GM23338 (cell line): ENCODE results near the gene DGKG. TPM values are rescaled to one million over a fixed set of nuclear protein-coding genes. Genes with fewer than 3 reads are reported as not detected.

Experiments
- ATAC-seq: fragments of 200-7000 bp; cut with Tn5 transposase; 3 replicates; pipeline ENCODE4 v1.9.1; 2020
- DNase-seq: peaks from one replicate; pipeline ENCODE4 v3.0.0-alpha.2; 2015; ENCODE audit warnings: low spot score
- H2AFZ ChIP-seq: fragments of 200-600 bp; sonication (generic); 2 replicates; pipeline ENCODE4 v1.8.0; 2016; ENCODE audit warnings: antibody characterized with exemption, mild to moderate bottlenecking, moderate library complexity
- H3F3A ChIP-seq: fragments of 200-600 bp; sonication (generic); replicated peaks from 2 replicates; pipeline ENCODE4 v1.8.0; 2017; ENCODE audit warnings: antibody characterized with exemption, mixed run types, low read depth
- H3K27ac ChIP-seq: fragments of 200-600 bp; sonication (generic); 2 replicates; pipeline ENCODE4 v1.6.1; 2016; ENCODE audit warnings: low read depth
- H3K27me3 ChIP-seq: fragments of 200-600 bp; sonication (generic); 2 replicates; pipeline ENCODE4 v1.8.0; 2016; ENCODE audit warnings: mild to moderate bottlenecking, mixed run types, moderate library complexity; ENCODE audit not compliant: insufficient read depth
- H3K36me3 ChIP-seq: fragments of 200-600 bp; sonication (generic); 2 replicates; pipeline ENCODE4 v1.8.0; 2016; ENCODE audit warnings: mild to moderate bottlenecking; ENCODE audit not compliant: insufficient read depth
- H3K4me1 ChIP-seq: fragments of 200-600 bp; sonication (generic); 2 replicates; pipeline ENCODE4 v1.8.0; 2016; ENCODE audit warnings: mild to moderate bottlenecking, moderate library complexity; ENCODE audit not compliant: insufficient read depth
- H3K4me2 ChIP-seq: fragments of 200-600 bp; sonication (generic); 2 replicates; pipeline ENCODE4 v1.7.1; 2017; ENCODE audit warnings: mixed run types
- H3K4me3 ChIP-seq: fragments of 200-600 bp; sonication (generic); 2 replicates; pipeline ENCODE4 v1.6.1; 2016; ENCODE audit warnings: mixed run types
- H3K79me2 ChIP-seq: fragments of 200-600 bp; sonication (generic); replicated peaks from 2 replicates; pipeline ENCODE4 v1.8.0; 2017; ENCODE audit warnings: mild to moderate bottlenecking; ENCODE audit not compliant: insufficient read depth
- H3K9me2 ChIP-seq: fragments of 200-600 bp; sonication (generic); 2 replicates; pipeline ENCODE4 v1.8.0; 2017; ENCODE audit not compliant: insufficient read depth
- H4K20me1 ChIP-seq: fragments of 200-600 bp; sonication (generic); replicated peaks from 2 replicates; pipeline ENCODE4 v1.8.0; 2017; ENCODE audit warnings: mild to moderate bottlenecking; ENCODE audit not compliant: insufficient read depth
- H3K27ac Mint-ChIP-seq: 2 replicates; pipeline ENCODE4 v1.8.0; 2020; ENCODE audit warnings: inconsistent platforms, mild to moderate bottlenecking, moderate library complexity, mixed read lengths
- H3K27me3 Mint-ChIP-seq: 3 replicates; pipeline ENCODE4 v1.8.0; 2022; ENCODE audit warnings: low read depth, mild to moderate bottlenecking, moderate library complexity, mixed read lengths, inconsistent platforms; ENCODE audit not compliant: insufficient read depth, poor library complexity
- H3K36me3 Mint-ChIP-seq: 3 replicates; pipeline ENCODE4 v1.8.0; 2021; ENCODE audit warnings: low read depth, mild to moderate bottlenecking, inconsistent platforms, moderate library complexity, mixed read lengths
- H3K4me1 Mint-ChIP-seq: 3 replicates; pipeline ENCODE4 v1.8.0; 2020; ENCODE audit warnings: mild to moderate bottlenecking, inconsistent platforms, mixed read lengths
- H3K4me3 Mint-ChIP-seq: 3 replicates; pipeline ENCODE4 v1.8.0; 2021; ENCODE audit warnings: moderate library complexity, mild to moderate bottlenecking, inconsistent platforms, mixed read lengths
- H3K9me3 Mint-ChIP-seq: 3 replicates; pipeline ENCODE4 v1.8.0; 2020; ENCODE audit warnings: moderate library complexity, mild to moderate bottlenecking, inconsistent platforms, mixed read lengths
- CREB1 ChIP-seq: fragments of 250-450 bp; sonication (Bioruptor Pico); IDR thresholded peaks from 2 replicates; pipeline ENCODE4 v1.5.0; 2020; ENCODE audit warnings: low read depth, mild to moderate bottlenecking, moderate library complexity
- EZH2phosphoT487 ChIP-seq: fragments of 200-600 bp; sonication (generic); IDR thresholded peaks from one replicate; pipeline ENCODE4 v1.8.1; 2018; ENCODE audit warnings: antibody characterized with exemption; ENCODE audit not compliant: unreplicated experiment
- JUNB ChIP-seq: IDR thresholded peaks from one replicate; pipeline ENCODE4 v1.6.1; 2016; ENCODE audit warnings: antibody characterized with exemption; ENCODE audit not compliant: unreplicated experiment
- NANOG ChIP-seq: IDR thresholded peaks from 2 replicates; pipeline ENCODE4 v1.6.1; 2016; ENCODE audit warnings: antibody characterized with exemption, borderline replicate concordance
- POLR2AphosphoS5 ChIP-seq: IDR thresholded peaks from 2 replicates; pipeline ENCODE4 v1.6.1; 2016; ENCODE audit warnings: antibody characterized with exemption, low read depth
- ZNF114 ChIP-seq: fragments of 250-450 bp; sonication (Bioruptor Pico); IDR thresholded peaks from 2 replicates; pipeline ENCODE4 v1.5.0; 2020; ENCODE audit warnings: mild to moderate bottlenecking, moderate library complexity
- ZNF331 ChIP-seq: fragments of 250-450 bp; sonication (Bioruptor Pico); IDR thresholded peaks from 2 replicates; pipeline ENCODE4 v1.5.0; 2020; ENCODE audit warnings: low read depth, mild to moderate bottlenecking, moderate library complexity
- ZNF462 ChIP-seq: fragments of 250-450 bp; sonication (Bioruptor Pico); IDR thresholded peaks from 2 replicates; pipeline ENCODE4 v1.5.0; 2020; ENCODE audit warnings: mild to moderate bottlenecking, moderate library complexity
- polyA plus RNA-seq: library from polyadenylated mRNA; unstranded; fragments of >200 nt; fragmentation: Nextera tagmentation; extraction: Ambion mirVana; gene quantifications from 2 replicates; pipeline ENCODE4 v1.2.1, GENCODE V29; 2016
- total RNA-seq: library from RNA; depleted of rRNA; stranded (reverse); fragments of >200 nt; shearing (Covaris generic); gene quantifications from 2 replicates; pipeline ENCODE4 v1.2.3, GENCODE V29; 2014

Gene DGKG
- total and polyA plus RNA-seq, 2 experiments from 2014 or later = 0.14 to 0.31 TPM

GRCh38 chr3:186181901-186182300 is 180.1 kb downstream of the DGKG start:
- Mint-ChIP-seq H3K27ac (no peak overlapping the region), H3K4me3 (no peak overlapping the region), H3K9me3 (no peaks in the 10 kb centered on the region), H3K4me1 (peaks cover 2% of the 10 kb centered on the region; the same call in 1 of the 3 replicates), H3K27me3 (peaks cover 4% of the 10 kb centered on the region), H3K36me3 (no peaks in the 10 kb centered on the region)
- Histone ChIP-seq H4K20me1 (no peaks in the 10 kb centered on the region), H3K79me2 (no peaks in the 10 kb centered on the region), H2AFZ (no peak overlapping the region), H3K27me3 (no peaks in the 10 kb centered on the region), H3K4me2 (no peak overlapping the region), H3F3A (no peaks in the 10 kb centered on the region), H3K4me1 (no peaks in the 10 kb centered on the region), H3K9me2 (no peaks in the 10 kb centered on the region), H3K36me3 (no peaks in the 10 kb centered on the region), H3K27ac (no peak overlapping the region), H3K4me3 (no peak overlapping the region)
- ATAC-seq (no peak), DNase-seq (no peak)
- TF ChIP-seq ZNF331 (CRISPR knock-in tag) (no peak), NANOG (no peak), ZNF462 (CRISPR knock-in tag) (no peak), ZNF114 (no peak), POLR2AphosphoS5 (no peak)

GRCh38 chr3:186180891-186181481 is 181.0 kb downstream of the DGKG start:
- Histone ChIP-seq H3K27me3 (no peaks in the 10 kb centered on the region), H3K4me1 (no peaks in the 10 kb centered on the region), H3K79me2 (no peaks in the 10 kb centered on the region), H3F3A (no peaks in the 10 kb centered on the region), H3K4me2 (no peak overlapping the region), H3K36me3 (no peaks in the 10 kb centered on the region), H2AFZ (no peak overlapping the region), H3K9me2 (no peaks in the 10 kb centered on the region), H3K27ac (no peak overlapping the region), H3K4me3 (no peak overlapping the region), H4K20me1 (no peaks in the 10 kb centered on the region)
- Mint-ChIP-seq H3K4me3 (no peak overlapping the region), H3K27ac (no peak overlapping the region), H3K36me3 (no peaks in the 10 kb centered on the region), H3K9me3 (no peaks in the 10 kb centered on the region), H3K4me1 (peaks cover 2% of the 10 kb centered on the region; the same call in 1 of the 3 replicates), H3K27me3 (peaks cover 6% of the 10 kb centered on the region)
- no peak for DNase-seq
- no peak for ATAC-seq
- TF ChIP-seq CREB1 (CRISPR knock-in tag) (no peak), JUNB (no peak), ZNF331 (CRISPR knock-in tag) (no peak), EZH2phosphoT487 (no peak)
